ENCODE data around the gene SIGLEC6.

- TF ChIP-seq, protein P1, sequence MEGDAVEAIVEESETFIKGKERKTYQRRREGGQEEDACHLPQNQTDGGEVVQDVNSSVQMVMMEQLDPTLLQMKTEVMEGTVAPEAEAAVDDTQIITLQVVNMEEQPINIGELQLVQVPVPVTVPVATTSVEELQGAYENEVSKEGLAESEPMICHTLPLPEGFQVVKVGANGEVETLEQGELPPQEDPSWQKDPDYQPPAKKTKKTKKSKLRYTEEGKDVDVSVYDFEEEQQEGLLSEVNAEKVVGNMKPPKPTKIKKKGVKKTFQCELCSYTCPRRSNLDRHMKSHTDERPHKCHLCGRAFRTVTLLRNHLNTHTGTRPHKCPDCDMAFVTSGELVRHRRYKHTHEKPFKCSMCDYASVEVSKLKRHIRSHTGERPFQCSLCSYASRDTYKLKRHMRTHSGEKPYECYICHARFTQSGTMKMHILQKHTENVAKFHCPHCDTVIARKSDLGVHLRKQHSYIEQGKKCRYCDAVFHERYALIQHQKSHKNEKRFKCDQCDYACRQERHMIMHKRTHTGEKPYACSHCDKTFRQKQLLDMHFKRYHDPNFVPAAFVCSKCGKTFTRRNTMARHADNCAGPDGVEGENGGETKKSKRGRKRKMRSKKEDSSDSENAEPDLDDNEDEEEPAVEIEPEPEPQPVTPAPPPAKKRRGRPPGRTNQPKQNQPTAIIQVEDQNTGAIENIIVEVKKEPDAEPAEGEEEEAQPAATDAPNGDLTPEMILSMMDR (IDR thresholded peaks at IDR 0.05): no peak
- TF ChIP-seq POLR2A (IDR thresholded peaks at IDR 0.05): no peak
Observed at GRCh38 chr19:51505904-51506303, 25.6 kb downstream of the SIGLEC6 start.

Measured in uterus (tissue), 2 donors.